NCI-H2081 treated with DMSO at 0.1 percent for 48 hours (cell line): ENCODE measurements around the gene PLEKHH1.

Experiments used
- DNase-seq: peaks from one replicate; lab custom pipeline; 2025; lab: John Stamatoyannopoulos, UW

The PLEKHH1 gene

GRCh38 chr14:67630186-67630585 is 97.1 kb downstream of the PLEKHH1 start:
- no peak for DNase-seq

GRCh38 chr14:67630938-67631337 is 97.8 kb downstream of the PLEKHH1 start:
- DNase-seq: no peak

- no peak for DNase-seq
Measured at GRCh38 chr14:67633451-67634147, 100.5 kb downstream of the PLEKHH1 start.

GRCh38 chr14:67636361-67636919 is 103.3 kb downstream of the PLEKHH1 start:
- DNase-seq: no peak

GRCh38 chr14:67638642-67639041 is 105.6 kb downstream of the PLEKHH1 start:
- no peak for DNase-seq
